ENCODE measurements around the gene PRSS50.

DNA sequence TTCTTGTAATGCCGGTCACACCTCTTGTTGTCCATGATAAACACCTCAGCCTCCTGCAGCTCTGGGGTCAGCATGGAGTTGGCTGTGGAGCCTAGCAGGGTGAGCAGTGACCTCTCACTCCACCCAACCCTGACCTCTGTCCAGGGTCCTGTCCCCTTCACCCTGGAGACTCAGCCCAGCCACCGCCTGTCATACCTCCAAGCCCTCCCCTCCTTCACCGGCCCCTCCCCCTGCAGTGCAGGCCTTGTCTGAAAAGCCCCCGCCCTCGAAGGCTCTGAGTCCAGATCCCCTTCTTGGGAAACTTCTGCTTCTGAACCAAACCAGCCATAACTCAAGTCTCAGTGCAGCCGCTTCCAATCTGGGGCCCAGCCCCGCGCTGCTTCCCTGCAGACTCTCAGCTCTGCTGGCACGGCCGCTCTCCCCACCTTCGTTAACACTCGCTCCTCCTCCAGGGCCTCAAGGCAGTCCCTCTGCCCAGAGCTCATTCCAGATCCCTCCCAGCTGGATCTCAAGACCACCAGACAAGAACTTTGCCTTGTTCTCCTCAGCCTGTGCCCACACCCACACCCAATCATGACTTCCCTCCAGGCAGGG lies 25.4 kb upstream of the PRSS50 start:
- TF ChIP-seq POLR2A (IDR thresholded peaks at IDR 0.05; ENCODE audit: low read length) = no peak
- TF ChIP-seq GATA1 (IDR thresholded peaks at IDR 0.05; ENCODE audit: low read depth, low read length) = no peak

Data from erythroblast (primary cell).